ENCODE results near the gene PLA2G2C. TPM values are rescaled to one million over a fixed set of nuclear protein-coding genes. Genes with fewer than 3 reads are reported as not detected.

The PLA2G2C gene
- total RNA-seq, 1 donor from 2014 or later, result not detected

- H3K4me3 ChIP-seq, result no peak overlapping the region
- H3K27ac ChIP-seq, result no peak overlapping the region
- no peaks in the 10 kb centered on the region for H3K36me3 ChIP-seq
- TF ChIP-seq CTCF (IDR thresholded peaks at IDR 0.05), result no peak
- ATAC-seq (no peak), DNase-seq (no peak)
- H3K27me3 ChIP-seq, result peaks cover 10% of the 10 kb centered on the region
- H3K9me3 ChIP-seq, result no peaks in the 10 kb centered on the region
- peaks cover 9% of the 10 kb centered on the region for H3K4me1 ChIP-seq
- intact Hi-C loops (cut with DNase I), result loop anchor here (5.0 kb wide), 1 partner anchor 280 kb away; no protein-coding TSS in a partner anchor
Measured at GRCh38 chr1:20212085-20212684, 25.9 kb upstream of the PLA2G2C start.

GRCh38 chr1:20211511-20211931, 25.2 kb upstream of the PLA2G2C start:
- H3K36me3 ChIP-seq, result no peaks in the 10 kb centered on the region
- H3K27ac ChIP-seq, result no peak overlapping the region
- intact Hi-C loops (cut with DNase I), result loop anchor here (5.0 kb wide), 1 partner anchor 281 kb away; no protein-coding TSS in a partner anchor
- peaks cover 9% of the 10 kb centered on the region for H3K4me1 ChIP-seq
- DNase-seq (no peak), ATAC-seq (no peak)
- peaks cover 10% of the 10 kb centered on the region for H3K27me3 ChIP-seq
- no peaks in the 10 kb centered on the region for H3K9me3 ChIP-seq
- no peak overlapping the region for H3K4me3 ChIP-seq
- no peak for TF ChIP-seq CTCF (IDR thresholded peaks at IDR 0.05)

GRCh38 chr1:20210736-20211460, 24.6 kb upstream of the PLA2G2C start:
- Histone ChIP-seq H3K4me3 (no peak overlapping the region), H3K27me3 (peaks cover 4% of the 10 kb centered on the region), H3K36me3 (no peaks in the 10 kb centered on the region), H3K27ac (no peak overlapping the region), H3K4me1 (peaks cover 9% of the 10 kb centered on the region), H3K9me3 (no peaks in the 10 kb centered on the region)
- TF ChIP-seq CTCF (IDR thresholded peaks at IDR 0.05), result no peak
- DNase-seq, result no peak
- intact Hi-C loops (cut with DNase I), result loop anchor here (5.0 kb wide), 1 partner anchor 281 kb away; no protein-coding TSS in a partner anchor
- no peak for ATAC-seq

- ATAC-seq, result no peak
- Histone ChIP-seq H3K9me3 (no peaks in the 10 kb centered on the region), H3K27me3 (peaks cover 4% of the 10 kb centered on the region), H3K4me3 (no peak overlapping the region), H3K4me1 (peaks cover 9% of the 10 kb centered on the region), H3K27ac (no peak overlapping the region), H3K36me3 (no peaks in the 10 kb centered on the region)
- no peak for DNase-seq
- intact Hi-C loops (cut with DNase I), result no loop called here
- TF ChIP-seq CTCF (IDR thresholded peaks at IDR 0.05), result no peak
Measured at GRCh38 chr1:20209471-20209870, 23.2 kb upstream of the PLA2G2C start.

- no peak overlapping the region for H3K4me3 ChIP-seq
- DNase-seq (no peak), ATAC-seq (no peak)
- H3K36me3 ChIP-seq, result no peaks in the 10 kb centered on the region
- no peak overlapping the region for H3K27ac ChIP-seq
- H3K4me1 ChIP-seq, result peaks cover 4% of the 10 kb centered on the region
- no peaks in the 10 kb centered on the region for H3K9me3 ChIP-seq
- intact Hi-C loops (cut with DNase I), result no loop called here
- H3K27me3 ChIP-seq, result peaks cover 4% of the 10 kb centered on the region
- TF ChIP-seq CTCF (IDR thresholded peaks at IDR 0.05), result no peak
Measured at GRCh38 chr1:20207546-20207945, 21.2 kb upstream of the PLA2G2C start.
